ENCODE measurements around the gene SPAG6.

Gene SPAG6

DNA sequence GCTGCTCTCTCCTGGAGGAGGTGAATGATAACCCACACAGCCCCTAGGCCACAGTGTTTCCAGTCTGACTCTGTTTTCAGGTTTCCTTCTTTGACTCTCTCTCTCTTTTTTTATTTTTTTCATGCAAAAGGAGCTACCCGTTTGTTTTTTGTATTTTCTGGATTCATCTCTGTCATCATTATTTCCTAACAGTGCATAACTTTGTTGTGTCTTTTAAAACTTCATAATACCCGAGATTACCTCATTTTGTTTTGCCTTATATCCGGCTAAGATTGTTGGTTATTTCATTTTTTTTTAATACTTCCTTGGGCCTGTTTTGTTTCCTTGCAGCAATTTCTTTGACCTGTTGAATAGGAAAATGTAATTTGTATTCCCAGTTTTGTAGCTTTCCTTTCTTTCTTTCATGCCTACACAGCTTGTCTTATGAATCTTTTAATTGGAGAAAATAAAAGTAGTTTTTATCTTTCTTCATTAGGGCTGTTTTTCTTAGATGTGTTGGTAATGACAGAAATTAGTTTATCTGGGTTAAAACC lies 72.5 kb downstream of the SPAG6 start:
- Mint-ChIP-seq H3K36me3 (no peaks in the 10 kb centered on the region), H3K4me3 (no peak overlapping the region)

GRCh38 chr10:22420787-22421517 lies 75.7 kb downstream of the SPAG6 start:
- Mint-ChIP-seq H3K27ac (no peak overlapping the region), H3K4me3 (no peak overlapping the region), H3K36me3 (no peaks in the 10 kb centered on the region), H3K4me1 (no peaks in the 10 kb centered on the region), H3K9me3 (no peaks in the 10 kb centered on the region), H3K27me3 (no peaks in the 10 kb centered on the region)

More for the DNA sequence above, 72.5 kb downstream of the SPAG6 start:
- Mint-ChIP-seq H3K9me3 (no peaks in the 10 kb centered on the region), H3K27me3 (peaks cover 1% of the 10 kb centered on the region), H3K4me1 (no peaks in the 10 kb centered on the region), H3K27ac (no peak overlapping the region)

DNA sequence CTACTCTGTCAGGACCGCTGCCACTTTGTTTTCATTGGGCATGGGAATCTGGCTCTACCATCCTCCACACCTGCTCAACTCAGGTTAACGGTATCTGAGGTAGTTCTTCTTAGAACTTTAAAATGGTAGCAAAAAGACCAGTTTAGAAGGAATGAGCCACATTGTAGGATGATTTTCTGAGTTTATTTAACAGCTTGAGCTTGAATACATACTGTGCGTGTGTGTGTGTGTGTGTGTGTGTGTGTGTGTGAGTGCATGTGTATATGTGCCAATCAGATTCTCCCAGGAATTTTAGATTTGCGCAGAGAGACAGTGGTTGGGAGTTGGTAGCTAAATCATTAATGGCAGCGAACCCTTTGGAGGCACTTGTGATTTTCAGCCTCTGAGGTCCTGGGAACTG lies 81.4 kb downstream of the SPAG6 start:
- Mint-ChIP-seq H3K27ac (no peak overlapping the region), H3K4me1 (no peaks in the 10 kb centered on the region), H3K36me3 (no peaks in the 10 kb centered on the region), H3K4me3 (no peak overlapping the region), H3K27me3 (peaks cover 7% of the 10 kb centered on the region), H3K9me3 (no peaks in the 10 kb centered on the region)

- Mint-ChIP-seq H3K27ac (no peak overlapping the region), H3K27me3 (peaks cover 7% of the 10 kb centered on the region), H3K36me3 (no peaks in the 10 kb centered on the region), H3K4me1 (no peaks in the 10 kb centered on the region), H3K4me3 (no peak overlapping the region), H3K9me3 (no peaks in the 10 kb centered on the region)
These were observed 81.8 kb downstream of the SPAG6 start for GRCh38 chr10:22427101-22427500.

DNA sequence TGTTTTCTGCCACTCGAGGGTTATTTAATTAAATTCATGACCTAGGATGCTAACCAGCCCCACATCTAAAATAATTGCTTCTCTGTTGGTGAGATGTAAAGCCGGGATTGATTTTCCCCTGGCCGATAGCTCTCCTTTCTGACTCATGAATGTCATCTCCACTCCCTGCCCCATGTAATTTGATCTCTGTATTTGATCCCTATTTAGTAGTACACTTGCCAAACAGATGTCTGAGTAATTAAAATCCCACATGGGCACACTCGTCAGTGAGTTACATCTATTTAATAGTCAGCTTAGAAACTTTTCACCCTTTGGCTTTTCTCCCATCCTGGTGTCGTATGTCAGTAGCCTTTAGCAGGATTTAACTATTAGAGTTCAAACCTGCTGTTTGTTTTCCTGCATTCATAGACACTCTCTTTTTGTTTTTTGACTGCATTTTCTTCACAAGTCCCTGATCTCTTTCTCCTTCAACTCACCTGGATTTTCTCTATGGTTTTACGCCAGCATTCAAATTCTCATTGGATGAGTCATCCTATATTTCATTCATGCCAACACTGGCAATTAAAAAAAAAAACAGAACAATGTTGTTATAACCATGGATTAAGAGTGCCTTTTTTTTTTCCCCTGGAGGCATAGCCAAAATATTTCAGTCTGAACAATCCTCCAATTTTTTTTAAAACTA lies 82.7 kb downstream of the SPAG6 start:
- Mint-ChIP-seq H3K4me1 (no peaks in the 10 kb centered on the region), H3K27ac (no peak overlapping the region), H3K4me3 (no peak overlapping the region), H3K27me3 (peaks cover 7% of the 10 kb centered on the region), H3K9me3 (no peaks in the 10 kb centered on the region), H3K36me3 (no peaks in the 10 kb centered on the region)

- H3K27me3 Mint-ChIP-seq = peaks cover 7% of the 10 kb centered on the region
- no peaks in the 10 kb centered on the region for H3K9me3 Mint-ChIP-seq
- H3K4me3 Mint-ChIP-seq = no peak overlapping the region
- peaks cover 5% of the 10 kb centered on the region for H3K4me1 Mint-ChIP-seq
- H3K36me3 Mint-ChIP-seq = no peaks in the 10 kb centered on the region
- no peak overlapping the region for H3K27ac Mint-ChIP-seq
These were observed 83.8 kb downstream of the SPAG6 start for GRCh38 chr10:22429146-22429545.

GRCh38 chr10:22429981-22430421 lies 84.7 kb downstream of the SPAG6 start:
- Mint-ChIP-seq H3K4me1 (peaks cover 5% of the 10 kb centered on the region), H3K27me3 (peaks cover 7% of the 10 kb centered on the region), H3K4me3 (no peak overlapping the region), H3K9me3 (no peaks in the 10 kb centered on the region), H3K36me3 (no peaks in the 10 kb centered on the region), H3K27ac (no peak overlapping the region)

DNA sequence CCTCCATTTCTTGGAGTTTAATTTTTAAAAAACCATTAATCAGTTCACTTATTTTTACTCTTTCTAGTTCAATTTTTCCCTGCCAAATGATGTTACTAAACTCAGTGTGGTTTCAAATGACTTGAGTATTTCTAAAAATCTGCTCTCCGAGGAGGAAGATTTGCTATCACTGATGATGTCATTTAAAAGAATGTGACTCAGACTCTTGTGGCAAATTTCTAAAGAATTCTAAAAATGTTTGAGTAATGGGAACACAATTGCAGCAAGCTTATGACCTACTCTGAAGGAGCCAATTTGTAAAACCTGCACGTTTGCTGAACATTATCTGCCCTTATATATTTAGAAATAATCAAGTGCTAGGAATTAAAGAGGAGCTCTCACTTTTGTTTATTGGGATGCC lies 88.6 kb downstream of the SPAG6 start:
- peaks cover 29% of the 10 kb centered on the region for H3K4me1 Mint-ChIP-seq
- peaks cover 7% of the 10 kb centered on the region for H3K27me3 Mint-ChIP-seq
- no peaks in the 10 kb centered on the region for H3K36me3 Mint-ChIP-seq
- H3K9me3 Mint-ChIP-seq = no peaks in the 10 kb centered on the region
- no peak overlapping the region for H3K27ac Mint-ChIP-seq
- no peak overlapping the region for H3K4me3 Mint-ChIP-seq

- H3K4me1 Mint-ChIP-seq = peaks cover 36% of the 10 kb centered on the region
- H3K36me3 Mint-ChIP-seq = no peaks in the 10 kb centered on the region
- peaks cover 6% of the 10 kb centered on the region for H3K27me3 Mint-ChIP-seq
- H3K27ac Mint-ChIP-seq = no peak overlapping the region
- no peaks in the 10 kb centered on the region for H3K9me3 Mint-ChIP-seq
- H3K4me3 Mint-ChIP-seq = no peak overlapping the region
These were observed 89.2 kb downstream of the SPAG6 start for GRCh38 chr10:22434521-22434920.

DNA sequence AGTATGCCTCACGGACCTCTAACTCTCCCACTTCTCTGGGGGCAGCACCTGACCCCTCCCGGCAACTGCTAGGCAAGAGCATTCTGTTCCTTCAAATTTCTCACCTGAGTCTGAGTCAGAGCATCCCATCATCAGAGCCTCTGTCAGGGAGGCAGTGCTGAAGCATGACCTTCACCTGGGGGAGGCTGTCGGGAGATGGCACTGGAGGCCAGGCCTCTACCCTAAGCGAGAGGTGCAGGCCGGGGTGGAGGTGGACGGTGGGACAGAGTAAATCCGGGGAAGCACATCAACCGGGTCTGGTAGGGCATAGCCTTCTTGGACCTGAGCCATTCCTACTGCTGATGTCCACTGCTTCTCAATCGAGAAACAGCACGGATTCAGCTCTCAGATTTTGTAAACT lies 90.4 kb downstream of the SPAG6 start:
- peaks cover 43% of the 10 kb centered on the region for H3K4me1 Mint-ChIP-seq
- H3K9me3 Mint-ChIP-seq = no peaks in the 10 kb centered on the region
- H3K4me3 Mint-ChIP-seq = peak overlapping the region; percentile 15
- H3K27me3 Mint-ChIP-seq = no peaks in the 10 kb centered on the region
- H3K27ac Mint-ChIP-seq = peak overlapping the region; percentile 9
- no peaks in the 10 kb centered on the region for H3K36me3 Mint-ChIP-seq

DNA sequence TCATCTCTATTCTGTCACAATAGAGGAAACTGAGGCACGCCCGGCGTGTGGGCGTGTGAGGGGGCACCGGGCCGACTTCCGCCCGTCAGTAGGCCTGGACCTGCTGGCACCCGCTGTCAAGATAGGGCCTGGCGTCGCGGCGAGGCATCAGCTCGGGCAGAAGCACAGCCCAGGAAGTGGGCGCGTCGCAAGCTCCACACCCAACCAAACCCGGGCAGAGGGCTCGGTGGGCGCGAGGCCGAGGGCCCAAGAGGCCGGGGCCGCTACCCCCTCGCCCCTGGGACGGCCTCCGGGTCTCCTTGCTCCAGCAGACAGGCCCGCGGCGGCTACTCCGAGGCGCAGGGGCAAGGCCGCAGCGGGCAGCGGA lies 91.2 kb downstream of the SPAG6 start:
- Mint-ChIP-seq H3K9me3 (no peaks in the 10 kb centered on the region), H3K27ac (peak overlapping the region; percentile 94), H3K4me3 (peak overlapping the region; percentile 92), H3K4me1 (peaks cover 43% of the 10 kb centered on the region), H3K27me3 (no peaks in the 10 kb centered on the region), H3K36me3 (no peaks in the 10 kb centered on the region)

DNA sequence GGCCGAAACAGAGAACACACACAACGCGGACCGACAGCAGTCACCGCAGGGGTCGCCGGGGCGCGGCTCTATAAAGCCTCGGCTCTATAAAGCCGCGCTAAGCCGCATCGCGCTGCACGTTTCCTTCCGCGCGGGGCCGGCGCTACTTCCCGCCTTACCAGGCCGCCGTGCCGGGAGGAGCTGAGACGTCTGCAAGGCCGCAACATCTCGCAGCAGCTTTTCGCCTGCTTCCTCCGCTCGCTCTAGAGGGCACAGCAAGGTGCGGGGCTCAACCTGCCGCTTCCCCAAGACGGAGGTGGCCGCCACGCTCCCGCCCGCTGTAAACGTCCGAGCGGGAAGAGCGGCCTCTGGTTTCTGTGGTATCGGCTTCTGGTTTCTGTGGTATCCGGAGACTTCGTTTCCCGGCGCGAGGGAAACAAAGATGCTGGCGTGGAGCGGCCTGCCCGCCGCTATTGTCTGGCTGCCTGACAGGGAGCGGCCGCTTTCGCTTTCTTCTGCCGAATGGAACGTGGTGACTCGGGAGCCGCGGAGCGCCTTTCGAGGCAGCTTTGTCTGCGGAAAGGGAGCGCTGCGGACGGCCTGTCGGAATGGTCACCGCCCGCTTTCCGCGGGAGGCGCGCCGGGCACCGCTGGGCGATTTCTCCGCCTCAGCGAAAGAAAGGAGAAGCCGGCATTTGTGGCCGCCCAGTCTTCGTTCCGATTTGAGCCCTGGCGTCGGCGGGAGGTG lies 91.8 kb downstream of the SPAG6 start:
- Mint-ChIP-seq H3K4me3 (peak overlapping the region; percentile 92), H3K27ac (peak overlapping the region; percentile 94), H3K9me3 (no peaks in the 10 kb centered on the region), H3K36me3 (no peaks in the 10 kb centered on the region), H3K4me1 (peaks cover 43% of the 10 kb centered on the region), H3K27me3 (no peaks in the 10 kb centered on the region)

- Mint-ChIP-seq H3K4me3 (peak overlapping the region; percentile 92), H3K27ac (peak overlapping the region; percentile 94), H3K4me1 (peaks cover 43% of the 10 kb centered on the region), H3K27me3 (no peaks in the 10 kb centered on the region), H3K9me3 (no peaks in the 10 kb centered on the region), H3K36me3 (no peaks in the 10 kb centered on the region)
These were observed 92.6 kb downstream of the SPAG6 start for GRCh38 chr10:22437620-22438588.

- peak overlapping the region; percentile 27 for H3K27ac Mint-ChIP-seq
- H3K9me3 Mint-ChIP-seq = no peaks in the 10 kb centered on the region
- no peaks in the 10 kb centered on the region for H3K27me3 Mint-ChIP-seq
- H3K4me3 Mint-ChIP-seq = peak overlapping the region; percentile 92
- peaks cover 42% of the 10 kb centered on the region for H3K4me1 Mint-ChIP-seq
- H3K36me3 Mint-ChIP-seq = no peaks in the 10 kb centered on the region
These were observed 93.4 kb downstream of the SPAG6 start for GRCh38 chr10:22438711-22439110.

GRCh38 chr10:22442063-22442462 lies 96.8 kb downstream of the SPAG6 start:
- no peaks in the 10 kb centered on the region for H3K9me3 Mint-ChIP-seq
- peaks cover 27% of the 10 kb centered on the region for H3K4me1 Mint-ChIP-seq
- H3K27ac Mint-ChIP-seq = no peak overlapping the region

More at GRCh38 chr10:22442063-22442462, 96.8 kb downstream of the SPAG6 start:
- Mint-ChIP-seq H3K4me3 (no peak overlapping the region), H3K36me3 (no peaks in the 10 kb centered on the region), H3K27me3 (no peaks in the 10 kb centered on the region)

Data from activated naive CD4-positive, alpha-beta T cell treated with anti-CD3 and anti-CD28 coated beads, Interleukin-2, amount 50 U/mL, for 24 hours (primary cell).